ENCODE measurements around the gene YWHAH.
A peak's percentile ranks its signal among the peaks of the same experiment; 100 is the strongest.

YWHAH gene

GRCh38 chr22:31958625-31959239, 14.4 kb downstream of the YWHAH start:
- DNase-seq (ENCODE audit: low read depth): no peak
- TF ChIP-seq, protein P1, sequence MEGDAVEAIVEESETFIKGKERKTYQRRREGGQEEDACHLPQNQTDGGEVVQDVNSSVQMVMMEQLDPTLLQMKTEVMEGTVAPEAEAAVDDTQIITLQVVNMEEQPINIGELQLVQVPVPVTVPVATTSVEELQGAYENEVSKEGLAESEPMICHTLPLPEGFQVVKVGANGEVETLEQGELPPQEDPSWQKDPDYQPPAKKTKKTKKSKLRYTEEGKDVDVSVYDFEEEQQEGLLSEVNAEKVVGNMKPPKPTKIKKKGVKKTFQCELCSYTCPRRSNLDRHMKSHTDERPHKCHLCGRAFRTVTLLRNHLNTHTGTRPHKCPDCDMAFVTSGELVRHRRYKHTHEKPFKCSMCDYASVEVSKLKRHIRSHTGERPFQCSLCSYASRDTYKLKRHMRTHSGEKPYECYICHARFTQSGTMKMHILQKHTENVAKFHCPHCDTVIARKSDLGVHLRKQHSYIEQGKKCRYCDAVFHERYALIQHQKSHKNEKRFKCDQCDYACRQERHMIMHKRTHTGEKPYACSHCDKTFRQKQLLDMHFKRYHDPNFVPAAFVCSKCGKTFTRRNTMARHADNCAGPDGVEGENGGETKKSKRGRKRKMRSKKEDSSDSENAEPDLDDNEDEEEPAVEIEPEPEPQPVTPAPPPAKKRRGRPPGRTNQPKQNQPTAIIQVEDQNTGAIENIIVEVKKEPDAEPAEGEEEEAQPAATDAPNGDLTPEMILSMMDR (IDR thresholded peaks at IDR 0.05; ENCODE audit: low read depth, low read length): no peak
- TF ChIP-seq MAX (IDR thresholded peaks at IDR 0.05; ENCODE audit: low read depth, low read length): no peak
- no peak for TF ChIP-seq MYC (IDR thresholded peaks at IDR 0.05; ENCODE audit: low read depth, low read length)
- H3K4me3 ChIP-seq (ENCODE audit: low read depth, low read length): no peak overlapping the region

DNA sequence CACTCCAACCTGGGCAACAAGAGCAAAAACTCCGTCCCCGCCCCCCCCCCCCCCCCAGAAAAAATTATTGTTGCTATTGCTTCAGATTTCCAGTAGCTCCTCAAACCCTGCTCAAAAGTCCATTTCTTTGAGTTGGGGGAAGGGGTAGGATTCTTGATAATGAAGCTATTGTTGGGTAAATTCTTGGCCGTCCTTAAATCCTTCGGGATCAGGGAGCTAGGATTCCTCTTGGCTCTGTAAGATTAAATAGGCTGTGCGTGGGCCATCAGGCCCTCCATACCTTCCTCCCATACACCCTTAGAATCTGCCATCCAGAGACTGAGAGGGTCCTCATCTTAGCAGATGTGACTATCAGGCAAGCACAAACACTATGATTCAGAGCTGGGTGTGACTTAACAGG, 16.4 kb downstream of the YWHAH start:
- no peak for DNase-seq (ENCODE audit: low read depth)
- TF ChIP-seq MYC (IDR thresholded peaks at IDR 0.05; ENCODE audit: low read depth, low read length): no peak
- TF ChIP-seq, protein P1 (IDR thresholded peaks at IDR 0.05; ENCODE audit: low read depth, low read length): no peak
- TF ChIP-seq MAX (IDR thresholded peaks at IDR 0.05; ENCODE audit: low read depth, low read length): no peak
- no peak for TF ChIP-seq POLR2A (IDR thresholded peaks at IDR 0.05; ENCODE audit: extremely low read depth, insufficient read length)
- no peak overlapping the region for H3K4me3 ChIP-seq (ENCODE audit: low read depth, low read length)

- no peak overlapping the region for H3K4me3 ChIP-seq (ENCODE audit: low read depth, low read length)
- TF ChIP-seq MAX (IDR thresholded peaks at IDR 0.05; ENCODE audit: low read depth, low read length) (no peak), MYC (IDR thresholded peaks at IDR 0.05; ENCODE audit: low read depth, low read length) (no peak), POLR2A (IDR thresholded peaks at IDR 0.05; ENCODE audit: extremely low read depth, insufficient read length) (no peak)
- TF ChIP-seq, protein P1 (IDR thresholded peaks at IDR 0.05; ENCODE audit: low read depth, low read length): no peak
- no peak for DNase-seq (ENCODE audit: low read depth)
Measured at GRCh38 chr22:31962387-31963125, 18.2 kb downstream of the YWHAH start.

GRCh38 chr22:31968022-31968421, 23.7 kb downstream of the YWHAH start:
- no peak for DNase-seq (ENCODE audit: low read depth)
- no peak overlapping the region for H3K4me3 ChIP-seq (ENCODE audit: low read depth, low read length)
- TF ChIP-seq POLR2A (IDR thresholded peaks at IDR 0.05; ENCODE audit: extremely low read depth, insufficient read length): no peak
- no peak for TF ChIP-seq MYC (IDR thresholded peaks at IDR 0.05; ENCODE audit: low read depth, low read length)
- TF ChIP-seq, protein P1 (IDR thresholded peaks at IDR 0.05; ENCODE audit: low read depth, low read length): no peak
- no peak for TF ChIP-seq MAX (IDR thresholded peaks at IDR 0.05; ENCODE audit: low read depth, low read length)

GRCh38 chr22:31969789-31970489, 25.6 kb downstream of the YWHAH start:
- peak; percentile 66 for DNase-seq (ENCODE audit: low read depth)
- TF ChIP-seq, protein P1 (IDR thresholded peaks at IDR 0.05; ENCODE audit: low read depth, low read length): peak; percentile 36
- no peak for TF ChIP-seq MYC (IDR thresholded peaks at IDR 0.05; ENCODE audit: low read depth, low read length)
- peak; percentile 8; the same call in 1 of the 2 replicates for TF ChIP-seq MAX (IDR thresholded peaks at IDR 0.05; ENCODE audit: low read depth, low read length)
- TF ChIP-seq POLR2A (IDR thresholded peaks at IDR 0.05; ENCODE audit: extremely low read depth, insufficient read length): no peak
- H3K4me3 ChIP-seq (ENCODE audit: low read depth, low read length): no peak overlapping the region
